ENCODE results near the gene SYNE2.
A peak's percentile ranks its signal among the peaks of the same experiment; 100 is the strongest.

Gene SYNE2

GRCh38 chr14:64118892-64119291 is 266.1 kb downstream of the SYNE2 start:
- DNase-seq (ENCODE audit: low read depth): peak; percentile 52
- no peak for TF ChIP-seq CTCF (IDR thresholded peaks at IDR 0.05; ENCODE audit: control insufficient read depth, extremely low read depth, insufficient read depth)
- no peak overlapping the region for H3K4me3 ChIP-seq (ENCODE audit: low read depth, low read length)

GRCh38 chr14:64119500-64119899 is 266.7 kb downstream of the SYNE2 start:
- no peak for TF ChIP-seq CTCF (IDR thresholded peaks at IDR 0.05; ENCODE audit: control insufficient read depth, extremely low read depth, insufficient read depth)
- DNase-seq (ENCODE audit: low read depth): no peak
- no peak overlapping the region for H3K4me3 ChIP-seq (ENCODE audit: low read depth, low read length)

GRCh38 chr14:64119980-64120379 is 267.2 kb downstream of the SYNE2 start:
- no peak overlapping the region for H3K4me3 ChIP-seq (ENCODE audit: low read depth, low read length)
- DNase-seq (ENCODE audit: low read depth): no peak
- TF ChIP-seq CTCF (IDR thresholded peaks at IDR 0.05; ENCODE audit: control insufficient read depth, extremely low read depth, insufficient read depth): no peak

- no peak overlapping the region for H3K4me3 ChIP-seq (ENCODE audit: low read depth, low read length)
- no peak for DNase-seq (ENCODE audit: low read depth)
- TF ChIP-seq CTCF (IDR thresholded peaks at IDR 0.05; ENCODE audit: control insufficient read depth, extremely low read depth, insufficient read depth): no peak
Observed at GRCh38 chr14:64123241-64123822, 270.5 kb downstream of the SYNE2 start.

- H3K4me3 ChIP-seq (ENCODE audit: low read depth, low read length): no peak overlapping the region
- no peak for TF ChIP-seq CTCF (IDR thresholded peaks at IDR 0.05; ENCODE audit: control insufficient read depth, extremely low read depth, insufficient read depth)
- no peak for DNase-seq (ENCODE audit: low read depth)
Observed at GRCh38 chr14:64125270-64125669, 272.5 kb downstream of the SYNE2 start.

- no peak for DNase-seq (ENCODE audit: low read depth)
- no peak for TF ChIP-seq CTCF (IDR thresholded peaks at IDR 0.05; ENCODE audit: control insufficient read depth, extremely low read depth, insufficient read depth)
- H3K4me3 ChIP-seq (ENCODE audit: low read depth, low read length): no peak overlapping the region
Observed at GRCh38 chr14:64126548-64126947, 273.7 kb downstream of the SYNE2 start.

- peak; percentile 76 for TF ChIP-seq CTCF (IDR thresholded peaks at IDR 0.05; ENCODE audit: control insufficient read depth, extremely low read depth, insufficient read depth)
- H3K4me3 ChIP-seq (ENCODE audit: low read depth, low read length): no peak overlapping the region
- DNase-seq (ENCODE audit: low read depth): no peak
Observed at GRCh38 chr14:64137657-64138290, 285.0 kb downstream of the SYNE2 start.
